Right kidney (tissue), 1 donor: ENCODE measurements around the gene JMY.
"Not testable (repeated sequence)": the region's sequence is repeated elsewhere in the genome, so short reads cannot be mapped to it uniquely, and the experiment has no call there.

ENCODE experiments used
- DNase-seq: peaks from one replicate; pipeline ENCODE4 v3.0.0-alpha.2; 2016

Gene JMY

DNA sequence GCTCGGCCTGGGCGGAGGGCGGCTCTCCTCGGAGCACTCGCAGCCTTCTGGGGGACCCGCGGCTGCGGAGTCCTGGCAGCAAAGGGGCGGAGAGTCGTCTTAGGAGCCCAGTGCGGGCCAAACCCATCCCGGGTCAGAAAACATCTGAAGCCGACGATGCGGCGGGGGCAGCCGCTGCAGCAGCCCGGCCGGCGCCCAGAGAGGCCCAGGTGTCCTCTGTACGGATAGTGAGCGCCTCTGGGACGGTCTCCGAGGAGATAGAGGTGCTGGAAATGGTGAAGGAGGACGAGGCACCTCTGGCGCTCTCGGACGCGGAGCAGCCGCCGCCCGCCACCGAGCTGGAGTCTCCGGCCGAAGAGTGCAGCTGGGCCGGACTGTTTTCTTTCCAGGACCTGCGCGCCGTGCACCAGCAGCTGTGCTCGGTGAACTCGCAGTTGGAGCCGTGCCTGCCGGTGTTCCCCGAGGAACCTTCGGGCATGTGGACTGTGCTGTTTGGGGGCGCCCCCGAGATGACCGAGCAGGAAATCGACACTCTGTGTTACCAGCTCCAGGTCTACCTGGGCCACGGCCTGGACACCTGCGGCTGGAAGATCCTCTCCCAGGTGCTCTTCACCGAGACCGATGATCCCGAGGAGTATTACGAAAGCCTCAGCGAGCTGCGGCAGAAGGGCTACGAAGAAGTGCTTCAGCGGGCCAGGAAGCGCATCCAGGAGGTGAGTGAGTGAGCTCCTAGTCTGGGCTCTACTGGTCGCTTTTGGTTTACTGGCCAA is 1.2 kb downstream of the JMY start:
- DNase-seq = peak; percentile 82

DNA sequence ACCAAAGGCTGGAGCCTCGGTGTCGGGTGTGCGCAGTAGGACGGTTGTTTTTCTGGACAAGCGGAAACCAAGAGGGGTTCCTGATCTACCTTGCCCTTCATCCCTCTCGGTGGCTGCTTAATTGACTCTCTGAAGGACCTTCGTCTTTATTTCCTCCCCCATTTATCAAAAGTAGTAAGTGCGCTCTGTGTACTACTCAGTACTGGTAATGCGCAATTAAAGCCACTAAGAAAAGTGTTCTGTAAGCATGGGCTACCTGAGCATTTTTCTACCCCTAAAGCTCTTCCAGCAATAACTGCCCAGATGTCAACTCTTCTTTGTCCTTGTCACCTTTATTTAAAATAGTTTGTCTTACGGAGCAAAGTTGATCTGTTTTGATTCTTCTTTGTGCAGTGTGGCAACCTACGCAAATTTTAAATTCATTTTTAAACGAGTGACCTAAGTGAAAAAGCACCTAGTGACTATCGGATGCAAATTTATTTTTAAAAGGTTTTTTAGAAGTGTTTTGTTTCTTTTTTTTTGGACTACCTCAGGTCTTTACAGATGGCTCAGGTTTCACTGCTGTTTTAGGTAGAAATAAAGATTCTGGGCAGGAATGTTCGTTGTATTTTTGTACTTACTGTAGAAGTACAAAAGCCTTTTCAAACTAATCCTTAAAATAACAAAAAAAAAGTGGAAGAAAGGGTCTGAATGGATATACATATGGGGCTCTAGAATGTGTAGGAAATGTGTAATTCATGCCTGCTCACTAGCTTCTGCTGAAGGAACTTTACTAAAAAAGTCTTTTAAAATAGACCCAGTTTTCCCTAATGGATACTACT is 2.0 kb downstream of the JMY start:
- DNase-seq = peak; percentile 59

DNA sequence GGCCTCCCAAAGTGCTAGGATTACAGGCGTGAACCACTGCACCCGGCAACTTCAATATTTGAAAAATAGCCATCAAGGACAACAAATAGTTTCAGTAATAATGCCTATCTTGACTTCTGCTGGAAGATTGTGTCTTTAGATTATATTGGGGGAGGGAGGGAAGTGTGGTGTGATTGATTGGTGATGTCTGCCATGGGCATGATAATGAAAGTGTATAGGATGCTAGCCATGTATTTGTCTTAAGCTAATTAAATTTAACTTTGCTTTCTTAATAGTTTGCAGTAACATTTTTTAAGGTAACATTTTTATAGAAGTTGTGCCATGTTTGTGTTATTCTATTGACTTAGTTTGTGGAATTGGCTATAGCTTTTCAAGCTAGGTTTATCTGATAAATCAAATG is 4.6 kb downstream of the JMY start:
- DNase-seq = no peak

DNA sequence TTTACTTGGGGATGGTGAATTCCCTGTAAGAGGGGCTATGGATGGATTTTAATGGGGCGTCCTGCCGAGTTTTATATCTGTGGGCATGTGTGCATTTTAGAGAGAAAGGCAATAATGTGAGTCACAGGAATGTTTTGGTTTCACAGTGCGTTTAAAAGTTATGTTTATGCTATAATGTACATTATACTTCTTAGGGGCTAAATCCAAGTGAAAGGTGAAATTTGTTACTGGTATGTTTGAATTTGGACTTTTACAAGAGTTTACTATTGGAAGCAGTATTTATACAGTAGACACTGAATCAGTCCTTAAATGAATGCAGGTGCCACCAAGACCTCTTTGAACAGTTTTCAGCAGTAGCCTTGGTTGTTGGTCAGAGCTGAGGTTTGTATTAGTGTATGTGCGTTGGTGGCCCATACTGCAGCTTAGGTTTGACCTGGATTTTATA is 5.6 kb downstream of the JMY start:
- DNase-seq = no peak

DNA sequence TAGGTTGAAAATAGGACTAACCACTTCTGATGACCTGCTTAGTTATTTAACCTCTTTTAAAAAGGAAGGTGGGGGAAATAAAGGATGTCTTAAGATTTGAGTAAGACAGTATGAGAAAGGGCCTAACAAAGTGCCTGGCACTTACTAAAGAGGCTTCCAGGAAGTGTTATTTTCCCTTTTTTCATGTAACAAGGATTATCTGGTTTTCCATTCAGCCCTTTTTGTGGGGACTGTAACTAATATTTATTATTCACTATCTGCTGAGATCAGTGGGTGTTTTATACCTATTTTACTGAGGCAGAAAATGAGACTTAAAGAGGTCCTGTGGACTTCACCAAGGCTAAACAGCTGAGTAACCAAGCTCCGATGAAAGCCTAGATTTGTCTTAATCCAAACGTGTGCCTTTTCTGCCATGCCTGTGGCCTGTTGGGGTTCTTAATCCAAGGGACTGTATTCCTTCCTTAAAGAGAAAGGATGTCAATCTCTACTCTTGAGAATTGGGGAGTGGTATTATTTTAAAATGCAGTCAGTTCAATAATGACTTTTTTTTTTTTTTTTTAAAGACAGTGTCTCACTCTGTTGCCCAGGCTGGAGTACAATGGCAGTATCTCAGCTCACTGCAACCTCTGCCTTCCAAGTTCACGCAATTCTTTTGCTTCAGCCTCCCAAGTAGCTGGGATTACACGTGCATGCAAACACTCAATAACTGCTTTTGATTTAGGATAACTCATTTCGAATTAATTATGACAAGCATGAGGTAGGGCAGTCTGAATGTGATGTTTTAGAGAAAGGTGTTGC is 6.5 kb downstream of the JMY start:
- no peak for DNase-seq

DNA sequence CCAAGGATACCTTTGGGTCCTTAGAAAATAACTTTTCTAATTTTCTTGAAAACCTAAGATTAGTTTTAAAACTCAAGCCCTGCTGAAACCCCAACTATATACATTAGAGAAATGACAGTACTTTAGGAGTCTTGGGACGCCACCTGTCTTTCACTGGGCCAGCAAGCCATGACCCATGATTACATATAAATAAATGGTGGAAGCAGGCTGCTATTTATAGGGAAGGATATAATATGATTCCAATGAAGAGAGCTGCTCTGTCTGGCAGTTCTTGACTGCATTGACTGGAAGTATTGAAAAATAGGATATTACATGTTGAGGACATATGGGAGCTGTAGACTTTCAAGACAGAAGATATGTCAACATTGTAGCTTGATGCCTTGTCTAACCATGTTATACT is 7.3 kb downstream of the JMY start:
- DNase-seq = no peak

DNA sequence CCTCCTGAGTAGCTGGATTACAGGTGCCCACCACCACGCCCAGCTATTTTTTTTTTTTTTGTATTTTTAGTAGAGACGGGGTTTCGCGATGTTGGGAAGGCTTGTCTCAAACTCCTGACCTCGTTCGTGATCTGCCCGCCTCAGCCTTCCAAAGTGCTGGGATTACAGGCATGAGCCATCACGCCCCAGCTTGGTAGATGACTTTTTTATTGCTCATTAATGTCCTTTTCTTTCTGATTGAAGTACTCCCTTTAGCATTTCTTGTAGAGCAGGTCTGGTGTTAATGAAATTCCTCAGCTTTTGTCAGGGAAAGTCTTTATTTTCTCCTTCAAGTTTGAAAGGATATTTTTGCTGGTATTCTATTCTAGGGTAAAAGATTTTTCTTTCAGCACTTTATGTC is 18.1 kb downstream of the JMY start:
- DNase-seq = not testable (repeated sequence)

DNA sequence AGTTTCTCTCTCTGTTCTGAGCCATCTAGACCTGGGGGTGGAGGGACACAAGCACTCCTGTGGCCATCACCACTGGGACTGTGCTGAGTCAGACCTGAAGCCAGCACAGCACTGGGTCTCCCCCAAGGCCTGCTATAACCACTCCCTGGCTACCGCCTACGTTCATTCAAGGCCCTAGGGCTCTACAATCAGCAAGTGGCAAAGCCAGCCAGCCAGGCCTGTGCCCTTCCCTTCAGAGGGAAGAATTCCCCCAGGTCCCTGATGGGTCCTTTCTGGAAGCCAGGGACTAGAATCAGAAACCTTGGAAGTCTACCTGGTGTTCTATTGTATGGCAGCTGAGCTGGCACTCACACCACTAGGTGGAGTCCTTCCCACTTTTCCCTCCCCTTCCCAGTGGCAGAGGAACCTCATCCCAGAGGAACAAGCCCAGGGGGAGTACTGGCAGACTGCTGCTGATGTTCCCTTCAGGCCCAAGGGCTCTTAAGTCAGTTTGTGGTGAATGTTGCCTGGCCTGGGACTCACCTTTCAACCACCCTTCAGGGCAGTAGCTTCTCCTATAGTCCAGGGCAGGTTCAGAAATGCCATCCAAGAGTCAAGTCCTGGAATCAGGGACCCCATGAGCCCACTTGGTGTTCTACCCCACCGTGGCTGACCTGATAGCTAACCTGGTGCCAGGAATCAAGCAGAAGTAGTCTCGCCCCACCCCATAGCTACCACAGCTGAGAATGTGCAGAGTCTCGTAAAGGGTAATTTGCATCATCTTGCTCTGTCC is 20.0 kb downstream of the JMY start:
- DNase-seq = no peak

DNA sequence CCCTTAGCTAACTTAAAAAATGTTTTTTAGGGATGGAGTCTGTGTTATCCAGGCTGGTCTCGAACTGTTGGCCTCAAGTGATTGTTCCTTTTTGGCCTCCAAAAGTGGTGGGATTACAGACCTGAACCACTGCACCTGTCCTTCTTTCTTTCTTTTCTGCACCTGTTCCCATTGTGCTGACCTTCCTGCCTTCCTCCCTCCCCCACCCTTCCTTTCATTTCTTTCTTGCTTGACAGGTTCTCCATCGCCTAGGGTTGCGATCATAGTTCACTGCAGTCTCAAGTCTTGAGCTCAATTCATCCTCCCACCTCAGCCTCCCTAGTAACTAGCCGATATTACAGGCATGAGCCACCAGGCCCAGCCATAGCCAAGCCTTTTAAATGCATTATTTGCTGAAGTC is 20.6 kb downstream of the JMY start:
- no peak for DNase-seq

DNA sequence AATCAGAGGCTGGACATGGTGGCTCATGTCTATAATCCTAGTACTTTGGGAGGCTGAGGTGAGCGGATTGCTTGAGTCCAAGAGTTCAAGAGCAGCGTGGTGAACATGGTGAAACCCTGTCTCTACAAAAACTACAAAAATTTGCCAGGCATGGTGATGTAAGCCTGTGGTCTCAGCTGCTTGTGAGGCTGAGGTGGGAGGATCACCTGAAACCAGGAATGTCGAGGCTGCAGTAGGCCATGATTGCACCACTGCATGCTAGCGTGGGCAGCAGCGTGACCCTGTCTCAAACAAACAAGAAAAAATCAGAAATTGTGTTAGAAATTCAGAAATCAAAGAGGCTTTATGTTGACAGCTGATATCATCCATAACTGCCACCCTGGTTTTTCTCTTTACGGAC is 21.4 kb downstream of the JMY start:
- no peak for DNase-seq

DNA sequence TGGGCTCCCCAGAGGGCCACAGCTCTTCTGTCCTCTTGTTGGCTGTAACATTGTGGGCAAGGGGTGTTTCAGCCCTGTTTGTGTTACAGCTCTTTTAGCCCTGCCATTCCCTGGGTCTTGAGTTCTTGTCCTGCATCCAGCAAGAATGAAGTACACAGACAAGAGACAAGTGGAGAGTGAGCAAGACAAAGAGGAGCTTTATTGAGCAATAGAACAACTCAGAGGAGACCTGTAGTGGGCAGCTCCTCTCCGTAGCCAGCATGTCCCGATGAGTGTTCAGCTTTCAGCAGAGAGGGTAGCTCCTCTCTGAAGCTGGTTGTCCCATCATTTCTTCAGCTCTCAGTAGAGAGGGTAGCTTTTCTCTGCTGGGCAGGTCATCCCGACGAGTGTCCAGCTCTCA is 22.9 kb downstream of the JMY start:
- DNase-seq = no peak

DNA sequence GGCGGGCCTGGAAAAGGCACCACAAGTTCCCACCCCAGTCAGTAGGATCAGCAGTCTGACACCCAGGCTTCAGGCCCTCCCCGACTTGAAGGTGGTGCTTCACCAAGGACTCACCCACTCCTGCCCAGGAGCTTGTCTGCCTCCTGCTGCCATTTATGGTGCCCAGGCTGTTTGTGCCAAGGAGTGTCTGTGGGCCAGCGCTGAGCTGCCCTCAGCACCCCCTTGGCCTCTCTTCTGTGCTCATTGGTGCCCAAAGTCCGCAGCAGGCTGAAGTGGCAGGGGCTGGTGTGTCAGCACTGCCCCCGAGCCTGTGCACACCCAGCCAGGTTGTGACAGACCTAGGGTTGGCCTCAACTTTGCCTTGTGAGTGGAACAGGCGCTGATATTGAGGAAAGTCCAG is 23.5 kb downstream of the JMY start:
- DNase-seq = no peak

DNA sequence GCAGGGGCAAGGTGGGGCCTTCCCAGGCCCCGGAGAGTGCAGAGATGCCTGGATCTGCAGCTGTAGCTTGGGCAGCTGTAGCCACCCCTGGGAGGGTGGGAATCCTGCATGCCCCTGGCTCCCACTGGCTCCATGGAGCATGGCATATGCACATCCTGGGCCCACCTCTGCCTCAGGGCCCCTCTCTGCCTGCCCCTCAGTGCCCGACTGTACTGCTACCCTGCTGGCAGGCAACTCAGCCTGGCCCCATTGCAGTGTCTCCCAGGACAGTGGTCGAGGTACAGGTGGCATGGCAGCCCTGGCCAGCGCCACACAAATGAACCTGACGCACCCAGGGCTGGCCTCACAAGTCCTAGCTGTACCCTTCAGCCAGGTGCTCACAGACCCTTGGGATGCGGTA is 23.9 kb downstream of the JMY start:
- no peak for DNase-seq

DNA sequence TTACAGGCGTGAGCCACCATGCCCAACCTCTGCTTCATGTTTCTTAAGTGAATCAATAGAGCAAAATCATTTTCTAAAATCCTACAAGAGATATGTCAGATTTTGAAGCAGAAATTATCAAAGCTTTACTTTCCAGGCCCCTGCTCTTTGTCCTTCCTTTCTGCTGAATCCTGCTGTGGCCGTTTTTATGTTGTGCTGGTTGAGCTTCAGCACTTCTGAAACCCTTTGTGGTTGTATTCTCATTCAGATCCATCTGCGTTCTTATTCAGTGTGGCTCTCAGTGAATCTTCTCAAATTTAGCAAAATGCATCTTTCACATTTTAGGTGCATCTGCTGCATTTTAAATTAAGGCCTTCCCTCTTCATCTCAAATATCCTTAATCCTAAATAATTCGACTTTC is 26.0 kb downstream of the JMY start:
- no peak for DNase-seq

DNA sequence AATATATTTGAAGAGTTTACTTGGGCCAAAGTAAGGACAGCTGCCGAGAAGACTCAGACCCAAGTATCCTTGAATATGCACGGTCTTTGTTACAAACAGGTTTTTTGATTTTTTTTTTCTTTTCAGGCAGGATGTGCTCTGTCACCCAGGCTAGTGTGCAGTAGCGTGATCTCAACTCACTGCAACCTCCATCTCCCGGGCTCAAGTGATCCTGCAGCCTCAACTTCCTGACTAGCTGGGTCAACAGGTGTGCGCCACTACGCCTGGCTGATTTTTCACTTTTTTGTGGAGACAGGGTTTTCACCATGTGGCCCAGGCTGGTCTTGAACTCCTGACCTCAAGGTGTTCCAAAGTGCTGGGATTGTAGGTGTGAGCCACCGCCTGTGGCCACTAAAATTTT is 27.4 kb downstream of the JMY start:
- DNase-seq = no peak

DNA sequence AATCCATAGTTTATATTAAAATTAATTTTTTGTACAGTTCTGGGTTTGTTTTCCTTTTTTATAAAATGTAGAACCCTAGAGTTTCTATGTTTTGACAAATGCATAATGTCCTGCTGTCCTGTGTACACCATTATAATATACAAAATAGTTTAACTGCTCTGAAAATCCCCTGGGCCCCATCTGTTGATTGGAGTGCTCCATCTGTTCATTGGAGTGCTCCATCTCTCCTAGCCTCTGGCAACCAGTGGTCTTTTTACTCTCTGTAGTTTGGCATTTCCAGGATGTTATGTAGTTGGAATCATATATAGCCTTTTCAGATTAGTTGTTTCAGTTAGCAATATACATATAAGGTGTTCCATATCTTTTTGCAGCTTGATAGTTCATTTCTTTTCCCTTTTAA is 31.2 kb downstream of the JMY start:
- no peak for DNase-seq

DNA sequence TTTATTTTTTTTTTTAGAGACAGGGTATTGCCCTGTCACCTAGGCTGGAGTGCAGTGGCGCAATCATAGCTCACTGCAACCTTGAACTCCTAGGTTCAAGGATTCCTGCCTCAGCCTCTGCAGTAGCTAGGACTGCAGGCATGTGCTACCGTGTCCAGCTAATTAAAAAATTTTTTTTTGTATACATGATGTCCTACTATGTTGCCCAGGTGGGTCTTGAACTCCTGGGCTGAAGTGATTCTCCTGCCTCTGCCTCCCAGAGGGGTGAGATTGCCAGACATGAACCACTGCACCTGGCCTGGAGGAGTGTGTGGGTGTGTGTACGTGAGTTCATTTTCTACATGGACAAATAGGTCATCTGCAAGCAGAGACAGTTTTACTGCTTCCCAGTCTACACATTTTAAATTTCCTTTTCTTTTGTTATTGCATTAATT is 33.8 kb downstream of the JMY start:
- no peak for DNase-seq

DNA sequence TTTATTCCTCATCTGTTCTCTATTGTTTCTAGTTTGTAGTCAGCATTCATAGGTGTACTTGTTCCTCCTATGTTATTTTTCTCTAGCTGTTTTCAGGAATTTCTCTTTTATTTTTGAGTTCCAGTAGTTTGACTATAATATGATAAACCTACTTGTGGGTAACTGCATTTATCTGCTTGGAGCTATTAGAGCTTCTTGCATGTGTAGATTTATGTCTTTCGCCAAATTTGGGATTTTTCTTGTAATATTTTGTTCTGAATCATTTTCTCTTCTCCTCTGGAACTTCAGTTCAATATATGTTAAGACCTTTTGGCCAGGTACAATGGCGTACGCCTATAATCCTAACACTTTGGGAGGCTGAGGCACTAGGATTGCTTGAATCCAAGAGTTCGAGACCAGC is 37.4 kb downstream of the JMY start:
- DNase-seq = no peak

DNA sequence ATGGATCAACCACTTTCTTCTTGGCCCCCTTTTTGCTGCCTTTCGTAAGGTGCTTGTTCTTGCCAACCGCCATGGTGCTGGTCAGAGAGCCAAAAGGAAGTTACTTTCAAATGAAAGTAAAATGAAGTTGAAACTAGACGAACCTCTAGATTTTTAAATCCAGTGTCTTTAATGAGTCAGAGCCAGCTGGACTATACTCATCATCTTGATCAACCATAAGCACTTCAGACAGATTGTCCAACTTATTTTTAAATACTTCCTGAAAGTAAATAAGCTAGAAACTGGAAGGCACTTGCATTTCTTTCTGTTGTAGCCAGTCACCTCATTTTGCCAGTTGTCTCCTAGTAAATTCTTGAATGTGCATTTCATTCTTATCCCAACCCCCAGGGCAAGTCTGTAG is 48.9 kb downstream of the JMY start:
- no peak for DNase-seq

DNA sequence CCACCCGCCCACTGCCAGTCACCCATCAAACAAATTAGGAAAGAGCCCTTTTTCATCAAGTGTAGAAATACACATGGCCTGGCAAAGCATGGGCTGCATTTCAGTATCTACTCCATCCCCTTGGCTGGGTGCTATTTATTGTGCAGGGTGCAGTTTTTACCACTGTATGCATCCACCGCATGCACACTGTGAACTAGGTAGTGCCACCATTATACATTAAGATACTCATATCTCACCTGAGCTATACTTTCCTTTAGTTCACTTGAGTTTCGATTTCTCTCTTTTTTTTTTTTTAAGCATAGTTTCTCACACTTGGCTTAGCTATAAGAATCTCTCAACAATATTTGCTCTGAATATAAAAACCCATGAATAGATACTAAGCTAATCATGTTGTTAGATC is 49.4 kb downstream of the JMY start:
- DNase-seq = no peak

DNA sequence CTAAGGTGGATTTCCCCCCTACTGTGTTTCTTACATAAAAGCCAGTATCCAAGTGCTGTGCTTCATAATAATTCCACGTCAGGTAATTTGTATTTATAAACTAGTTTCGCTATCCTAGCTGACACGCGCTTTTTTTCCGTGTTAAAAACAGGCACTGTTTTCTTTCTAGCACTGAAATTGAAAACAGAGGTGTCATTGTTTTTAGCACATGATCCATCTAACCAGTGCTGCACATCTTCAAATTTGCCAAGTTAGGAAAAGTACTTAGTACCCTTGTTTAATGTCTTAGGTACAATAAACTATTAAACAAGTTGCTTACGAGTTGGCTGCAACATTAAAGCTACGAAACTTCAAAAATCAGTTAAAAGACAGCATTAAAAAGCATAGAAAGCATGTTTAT is 49.9 kb downstream of the JMY start:
- DNase-seq = no peak

DNA sequence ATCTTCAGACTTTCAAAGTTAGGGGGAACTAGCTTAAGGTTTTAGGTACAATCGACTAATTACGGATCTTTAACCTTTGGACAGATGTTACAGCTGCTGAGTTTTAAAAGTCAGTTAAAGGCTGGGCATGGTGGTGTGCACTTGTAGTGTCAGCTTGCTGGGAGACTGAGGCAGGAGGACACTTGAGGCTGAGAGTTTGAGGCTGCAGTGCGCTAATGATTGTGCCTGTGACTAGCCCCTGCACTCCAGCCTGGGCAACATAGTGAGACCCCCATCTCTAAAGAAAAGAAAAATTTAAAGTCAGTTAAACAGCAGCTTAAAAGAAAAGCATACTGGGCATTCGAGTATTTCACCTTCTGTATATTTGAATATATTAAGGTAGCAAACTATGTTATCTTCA is 51.4 kb downstream of the JMY start:
- no peak for DNase-seq
